Mesothelial cell of epicardium (in vitro differentiated cells): Measurements from ENCODE around the gene PLEKHM3. TPM values are rescaled to one million over a fixed set of nuclear protein-coding genes. Genes with fewer than 3 reads are reported as not detected.

Experiments
- DNase-seq, 2 experiments: peaks; one replicate each; pipeline ENCODE4 v3.0.0; 2021; ENCODE audit warnings: low spot score in 2 of 2; ENCODE audit not compliant: unreplicated experiment in 2 of 2
- H3K27ac Mint-ChIP-seq: 2 replicates; pipeline ENCODE4 v1.8.0; 2021; ENCODE audit warnings: mixed read lengths
- H3K27me3 Mint-ChIP-seq: 2 replicates; pipeline ENCODE4 v1.8.0; 2021; ENCODE audit warnings: low read depth, mixed read lengths
- H3K36me3 Mint-ChIP-seq: 2 replicates; pipeline ENCODE4 v1.8.0; 2021; ENCODE audit warnings: mixed read lengths
- H3K4me1 Mint-ChIP-seq: 2 replicates; pipeline ENCODE4 v1.8.0; 2021; ENCODE audit warnings: mixed read lengths
- H3K4me3 Mint-ChIP-seq: 2 replicates; pipeline ENCODE4 v1.8.0; 2021; ENCODE audit warnings: mild to moderate bottlenecking, moderate library complexity, mixed read lengths
- H3K9me3 Mint-ChIP-seq: 2 replicates; pipeline ENCODE4 v1.8.0; 2021; ENCODE audit warnings: mixed read lengths
- CTCF ChIP-seq: fragments of 200-600 bp; sonication (generic); IDR thresholded peaks from one replicate; pipeline ENCODE4 v1.5.0; 2021; ENCODE audit warnings: antibody characterized with exemption; ENCODE audit not compliant: unreplicated experiment
- total RNA-seq: library from RNA; stranded (reverse); gene quantifications from 3 replicates; pipeline ENCODE4 v1.2.1, GENCODE V29; 2021

Gene PLEKHM3
- total RNA-seq, 1 donor from 2014 or later: 16.2 TPM

GRCh38 chr2:207897541-207898353, 127.6 kb downstream of the PLEKHM3 start:
- Mint-ChIP-seq H3K27ac (no peak overlapping the region), H3K9me3 (no peaks in the 10 kb centered on the region), H3K4me3 (no peak overlapping the region), H3K36me3 (peaks cover 9% of the 10 kb centered on the region), H3K4me1 (peaks cover 3% of the 10 kb centered on the region), H3K27me3 (no peaks in the 10 kb centered on the region)
- TF ChIP-seq CTCF: no peak
- DNase-seq: no peak

GRCh38 chr2:207896525-207897285, 128.6 kb downstream of the PLEKHM3 start:
- Mint-ChIP-seq H3K4me3 (no peak overlapping the region), H3K36me3 (peaks cover 9% of the 10 kb centered on the region), H3K27ac (no peak overlapping the region), H3K27me3 (no peaks in the 10 kb centered on the region), H3K4me1 (peaks cover 6% of the 10 kb centered on the region), H3K9me3 (no peaks in the 10 kb centered on the region)
- DNase-seq: no peak
- TF ChIP-seq CTCF: peak; percentile 20

- Mint-ChIP-seq H3K27ac (no peak overlapping the region), H3K4me3 (no peak overlapping the region), H3K27me3 (no peaks in the 10 kb centered on the region), H3K4me1 (peaks cover 6% of the 10 kb centered on the region), H3K9me3 (no peaks in the 10 kb centered on the region), H3K36me3 (peaks cover 7% of the 10 kb centered on the region)
- TF ChIP-seq CTCF: no peak
- DNase-seq: no peak
Observed at GRCh38 chr2:207895274-207895860, 130.0 kb downstream of the PLEKHM3 start.

GRCh38 chr2:207892716-207893402, 132.5 kb downstream of the PLEKHM3 start:
- no peak overlapping the region for H3K27ac Mint-ChIP-seq
- peaks cover 6% of the 10 kb centered on the region for H3K4me1 Mint-ChIP-seq
- no peaks in the 10 kb centered on the region for H3K9me3 Mint-ChIP-seq
- TF ChIP-seq CTCF: no peak
- DNase-seq: no peak
- H3K27me3 Mint-ChIP-seq: no peaks in the 10 kb centered on the region
- H3K36me3 Mint-ChIP-seq: no peaks in the 10 kb centered on the region
- no peak overlapping the region for H3K4me3 Mint-ChIP-seq

- no peak for TF ChIP-seq CTCF
- Mint-ChIP-seq H3K9me3 (no peaks in the 10 kb centered on the region), H3K4me1 (peaks cover 6% of the 10 kb centered on the region), H3K36me3 (no peaks in the 10 kb centered on the region), H3K27ac (no peak overlapping the region), H3K4me3 (no peak overlapping the region), H3K27me3 (no peaks in the 10 kb centered on the region)
- no peak for DNase-seq
Observed at GRCh38 chr2:207891086-207891844, 134.1 kb downstream of the PLEKHM3 start.
